GM12873 (cell line): ENCODE measurements around the gene KCNQ1.

Experiments used
- TF ChIP-seq, protein P1 (sequence below): IDR thresholded peaks from 2 replicates; pipeline ENCODE4 v1.5.1; 2012; ENCODE audit warnings: low read depth, mild to moderate bottlenecking, moderate library complexity, low read length, control low read depth; ENCODE audit not compliant: insufficient read depth; ENCODE audit errors: missing control alignments

Gene KCNQ1

DNA sequence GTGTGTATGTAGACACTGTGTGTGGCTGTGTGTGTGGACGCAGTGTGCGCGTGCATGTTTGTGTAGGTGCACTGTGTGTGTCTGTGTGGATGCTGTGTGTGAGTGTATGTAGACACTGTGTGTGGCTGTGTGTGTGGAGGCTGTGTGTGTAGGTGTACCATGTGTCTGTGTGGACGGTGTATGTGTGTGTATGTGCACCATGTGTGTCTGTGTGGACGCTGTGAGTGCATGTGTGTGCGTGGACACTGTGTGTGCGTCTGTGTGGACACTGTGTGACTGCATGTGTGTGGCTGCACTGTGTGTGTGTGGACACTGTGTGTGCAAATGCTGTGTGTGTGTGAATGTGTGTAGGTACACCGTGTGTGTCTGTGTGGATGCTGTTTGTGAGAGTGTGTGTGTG is 10.8 kb upstream of the KCNQ1 start:
- TF ChIP-seq, protein P1, sequence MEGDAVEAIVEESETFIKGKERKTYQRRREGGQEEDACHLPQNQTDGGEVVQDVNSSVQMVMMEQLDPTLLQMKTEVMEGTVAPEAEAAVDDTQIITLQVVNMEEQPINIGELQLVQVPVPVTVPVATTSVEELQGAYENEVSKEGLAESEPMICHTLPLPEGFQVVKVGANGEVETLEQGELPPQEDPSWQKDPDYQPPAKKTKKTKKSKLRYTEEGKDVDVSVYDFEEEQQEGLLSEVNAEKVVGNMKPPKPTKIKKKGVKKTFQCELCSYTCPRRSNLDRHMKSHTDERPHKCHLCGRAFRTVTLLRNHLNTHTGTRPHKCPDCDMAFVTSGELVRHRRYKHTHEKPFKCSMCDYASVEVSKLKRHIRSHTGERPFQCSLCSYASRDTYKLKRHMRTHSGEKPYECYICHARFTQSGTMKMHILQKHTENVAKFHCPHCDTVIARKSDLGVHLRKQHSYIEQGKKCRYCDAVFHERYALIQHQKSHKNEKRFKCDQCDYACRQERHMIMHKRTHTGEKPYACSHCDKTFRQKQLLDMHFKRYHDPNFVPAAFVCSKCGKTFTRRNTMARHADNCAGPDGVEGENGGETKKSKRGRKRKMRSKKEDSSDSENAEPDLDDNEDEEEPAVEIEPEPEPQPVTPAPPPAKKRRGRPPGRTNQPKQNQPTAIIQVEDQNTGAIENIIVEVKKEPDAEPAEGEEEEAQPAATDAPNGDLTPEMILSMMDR, result no peak

GRCh38 chr11:2434506-2435255 is 10.1 kb upstream of the KCNQ1 start:
- TF ChIP-seq, protein P1, result no peak

DNA sequence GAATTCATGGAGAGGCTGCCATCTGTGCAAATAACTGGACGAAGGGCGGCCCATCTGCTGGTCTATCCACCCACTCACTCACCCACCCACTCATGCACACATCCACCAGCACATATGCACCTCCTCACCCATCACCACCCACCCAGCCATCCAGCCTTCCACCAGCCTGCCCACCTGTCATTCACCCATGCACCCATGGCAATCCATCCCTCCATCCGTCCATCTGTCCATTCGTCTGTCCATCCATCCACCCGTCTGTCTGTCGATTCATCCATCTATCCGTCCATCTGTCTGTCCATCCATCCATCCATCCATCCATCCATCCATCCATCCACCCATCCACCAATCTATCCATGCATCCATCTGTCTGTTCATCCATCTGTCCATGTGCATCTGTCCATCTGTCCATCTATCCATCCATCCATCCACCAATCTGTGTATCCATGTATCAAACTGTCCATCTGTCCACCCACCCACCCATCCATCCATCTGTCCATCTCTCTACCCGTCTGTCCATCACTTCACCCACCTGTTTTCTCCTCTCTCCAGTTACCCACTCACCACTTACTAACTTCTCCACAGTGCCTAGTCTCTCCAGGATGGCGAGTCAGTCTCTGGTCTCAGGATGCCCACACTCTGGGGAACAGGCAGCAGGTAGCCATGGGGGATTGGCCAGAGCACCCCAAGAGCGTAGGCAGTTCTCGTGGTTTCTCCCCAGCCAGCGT is 9.4 kb upstream of the KCNQ1 start:
- TF ChIP-seq, protein P1, result no peak

GRCh38 chr11:2436013-2436520 is 8.7 kb upstream of the KCNQ1 start:
- TF ChIP-seq, protein P1, result no peak

- TF ChIP-seq, protein P1, result no peak
Measured at GRCh38 chr11:2436521-2437031, 8.2 kb upstream of the KCNQ1 start.

- TF ChIP-seq, protein P1, result no peak
Measured at GRCh38 chr11:2437516-2437915, 7.3 kb upstream of the KCNQ1 start.

DNA sequence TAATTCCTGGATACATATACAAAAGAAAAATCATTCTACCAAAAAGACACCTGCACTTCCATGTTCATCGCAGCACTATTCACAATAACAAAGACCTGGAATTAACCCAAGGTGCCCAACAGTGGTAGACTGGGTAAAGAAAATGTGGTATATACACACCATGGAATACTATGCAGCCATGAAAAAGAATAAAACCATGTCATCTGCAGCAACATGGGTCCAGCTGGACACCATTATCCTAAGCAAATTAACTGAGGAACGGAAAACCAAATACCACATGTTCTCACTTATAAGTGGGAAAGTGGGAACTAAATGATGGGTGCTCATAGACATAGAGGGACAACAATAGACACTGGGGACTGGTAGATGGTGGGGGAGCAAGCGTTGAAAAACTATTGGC is 5.0 kb upstream of the KCNQ1 start:
- TF ChIP-seq, protein P1, result no peak
